ENCODE data around the gene RASD2. TPM values are rescaled to one million over a fixed set of nuclear protein-coding genes. Genes with fewer than 3 reads are reported as not detected.

The RASD2 gene
- total and polyA plus RNA-seq, 2 experiments from 2014 or later, result 1.2 to 3.6 TPM

GRCh38 chr22:35564975-35565867 is 24.6 kb downstream of the RASD2 start:
- peaks cover 14% of the 10 kb centered on the region for H3K4me1 ChIP-seq (ENCODE audit: insufficient read depth)
- Mint-ChIP-seq H3K4me1 (peaks cover 23% of the 10 kb centered on the region), H3K27me3 (ENCODE audit: insufficient read depth, low read depth, poor library complexity) (peaks cover 17% of the 10 kb centered on the region), H3K9me3 (no peaks in the 10 kb centered on the region; the same call in 2 of the 3 replicates), H3K4me3 (no peak overlapping the region), H3K27ac (no peak overlapping the region), H3K36me3 (ENCODE audit: low read depth) (no peaks in the 10 kb centered on the region)
- DNase-seq (ENCODE audit: low spot score), result no peak
- no peaks in the 10 kb centered on the region for H3K9me2 ChIP-seq (ENCODE audit: insufficient read depth)
- no peak overlapping the region for H3K27ac ChIP-seq (ENCODE audit: low read depth)
- H3K79me2 ChIP-seq (replicated peaks; ENCODE audit: insufficient read depth), result no peaks in the 10 kb centered on the region
- no peaks in the 10 kb centered on the region for H3K27me3 ChIP-seq (ENCODE audit: insufficient read depth)
- H3F3A ChIP-seq (replicated peaks; ENCODE audit: low read depth), result peaks cover 5% of the 10 kb centered on the region; the same call in 1 of the 2 replicates
- no peak for TF ChIP-seq EZH2phosphoT487 (IDR thresholded peaks at IDR 0.05; ENCODE audit: unreplicated experiment)
- TF ChIP-seq ZNF331 (CRISPR knock-in tag; IDR thresholded peaks at IDR 0.05; ENCODE audit: low read depth), result no peak
- TF ChIP-seq CTCF (conservative IDR thresholded peaks at IDR 0.05; ENCODE audit: low read depth in 2 of 2), result peak in 1 of 2 experiments; percentile 12; a peak in 1 of 4 replicates
- TF ChIP-seq ETS1 (IDR thresholded peaks at IDR 0.05), result no peak
- TF ChIP-seq EZH2 (IDR thresholded peaks at IDR 0.05; ENCODE audit: low read depth, unreplicated experiment), result no peak
- TF ChIP-seq POLR2AphosphoS5 (IDR thresholded peaks at IDR 0.05; ENCODE audit: low read depth), result no peak
- no peak for TF ChIP-seq STAT1 (IDR thresholded peaks at IDR 0.05; ENCODE audit: unreplicated experiment)
- TF ChIP-seq REST (IDR thresholded peaks at IDR 0.05; ENCODE audit: unreplicated experiment), result no peak
- H3K36me3 ChIP-seq (ENCODE audit: insufficient read depth), result no peaks in the 10 kb centered on the region
- no peaks in the 10 kb centered on the region for H4K20me1 ChIP-seq (replicated peaks; ENCODE audit: insufficient read depth)
- H3K4me2 ChIP-seq, result no peak overlapping the region
- H2AFZ ChIP-seq, result peak overlapping the region; percentile 63; the same call in 1 of the 2 replicates
- H3K4me3 ChIP-seq, result no peak overlapping the region
- no peak for ATAC-seq

Data from GM23338 (cell line).